ENCODE results near the gene ERFE. TPM values are rescaled to one million over a fixed set of nuclear protein-coding genes. Genes with fewer than 3 reads are reported as not detected.

The ERFE gene
- total RNA-seq, 1 donor from 2014 or later, result 0.41 TPM

DNA sequence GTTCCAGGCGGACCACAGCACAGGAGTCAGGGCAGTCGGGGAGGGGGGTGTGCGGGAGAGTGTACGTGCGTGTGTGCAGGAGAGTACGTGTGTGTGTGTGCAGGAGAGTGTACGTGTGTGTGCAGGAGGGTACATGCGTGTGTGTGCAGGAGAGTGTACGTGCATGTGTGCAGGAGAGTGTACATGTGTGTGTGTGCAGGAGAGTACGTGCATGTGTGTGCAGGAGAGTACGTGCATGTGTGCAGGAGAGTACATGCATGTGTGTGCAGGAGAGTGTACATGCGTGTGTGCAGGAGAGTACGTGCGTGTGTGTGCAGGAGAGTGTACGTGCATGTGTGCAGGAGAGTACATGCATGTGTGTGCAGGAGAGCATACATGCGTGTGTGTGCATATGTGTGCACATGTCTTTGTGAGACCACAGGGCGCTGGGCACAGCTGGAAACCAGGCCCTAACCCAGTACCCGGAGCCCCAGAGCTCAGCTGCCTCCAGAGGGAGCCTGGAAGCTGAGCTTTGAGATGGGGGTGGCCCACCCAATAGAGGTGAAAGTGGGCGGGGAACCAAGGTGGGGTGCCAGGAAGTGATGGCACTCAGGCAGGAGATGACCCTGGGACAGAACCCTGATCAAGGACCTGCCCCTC lies 34.2 kb upstream of the ERFE start:
- Mint-ChIP-seq H3K36me3 (ENCODE audit: low read depth, unreplicated experiment) (no peaks in the 10 kb centered on the region), H3K4me3 (ENCODE audit: unreplicated experiment) (peak overlapping the region; percentile 15), H3K27ac (ENCODE audit: unreplicated experiment) (no peak overlapping the region), H3K27me3 (ENCODE audit: unreplicated experiment) (peaks cover 8% of the 10 kb centered on the region), H3K4me1 (ENCODE audit: unreplicated experiment) (no peaks in the 10 kb centered on the region), H3K9me3 (ENCODE audit: unreplicated experiment) (no peaks in the 10 kb centered on the region)
- TF ChIP-seq, protein P1, sequence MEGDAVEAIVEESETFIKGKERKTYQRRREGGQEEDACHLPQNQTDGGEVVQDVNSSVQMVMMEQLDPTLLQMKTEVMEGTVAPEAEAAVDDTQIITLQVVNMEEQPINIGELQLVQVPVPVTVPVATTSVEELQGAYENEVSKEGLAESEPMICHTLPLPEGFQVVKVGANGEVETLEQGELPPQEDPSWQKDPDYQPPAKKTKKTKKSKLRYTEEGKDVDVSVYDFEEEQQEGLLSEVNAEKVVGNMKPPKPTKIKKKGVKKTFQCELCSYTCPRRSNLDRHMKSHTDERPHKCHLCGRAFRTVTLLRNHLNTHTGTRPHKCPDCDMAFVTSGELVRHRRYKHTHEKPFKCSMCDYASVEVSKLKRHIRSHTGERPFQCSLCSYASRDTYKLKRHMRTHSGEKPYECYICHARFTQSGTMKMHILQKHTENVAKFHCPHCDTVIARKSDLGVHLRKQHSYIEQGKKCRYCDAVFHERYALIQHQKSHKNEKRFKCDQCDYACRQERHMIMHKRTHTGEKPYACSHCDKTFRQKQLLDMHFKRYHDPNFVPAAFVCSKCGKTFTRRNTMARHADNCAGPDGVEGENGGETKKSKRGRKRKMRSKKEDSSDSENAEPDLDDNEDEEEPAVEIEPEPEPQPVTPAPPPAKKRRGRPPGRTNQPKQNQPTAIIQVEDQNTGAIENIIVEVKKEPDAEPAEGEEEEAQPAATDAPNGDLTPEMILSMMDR (IDR thresholded peaks at IDR 0.05; ENCODE audit: unreplicated experiment), result no peak
- DNase-seq (ENCODE audit: low spot score), result no peak

DNA sequence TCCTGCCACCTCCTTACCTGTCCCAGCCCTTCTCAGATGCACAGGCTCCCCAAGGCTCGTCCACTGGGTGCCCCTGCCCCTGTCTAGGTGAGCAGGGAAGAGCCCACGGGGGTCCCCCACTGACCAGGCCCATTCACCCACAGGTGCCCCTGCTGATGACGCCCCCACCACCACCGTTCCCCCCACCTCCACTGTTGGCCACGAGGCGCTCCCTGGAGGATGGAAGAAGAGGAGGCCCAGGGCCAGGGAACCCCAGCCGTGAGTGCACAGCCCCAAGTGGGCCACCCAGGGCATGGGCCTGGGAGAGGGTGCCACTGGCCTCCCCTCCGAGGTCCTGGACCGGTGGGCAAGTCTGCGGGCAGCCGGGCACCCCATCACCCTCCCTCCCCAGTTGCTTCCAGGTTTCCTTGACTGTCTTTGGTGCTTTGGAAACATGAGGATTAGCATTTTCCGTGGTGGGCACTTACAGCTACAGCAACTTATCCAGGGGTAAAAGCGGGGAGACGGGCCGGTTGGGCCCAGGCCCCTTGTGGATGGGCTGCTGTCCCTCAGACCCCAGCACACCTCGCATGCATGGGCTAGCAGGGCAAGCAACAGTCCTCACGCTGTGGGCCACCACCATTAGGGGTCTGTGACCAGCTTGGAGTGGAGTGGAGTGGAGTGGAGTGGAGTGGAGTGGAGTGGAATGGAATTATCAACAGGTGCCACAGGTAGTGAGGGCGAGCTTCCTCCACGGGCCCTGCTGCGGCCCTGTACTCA lies 33.5 kb upstream of the ERFE start:
- Mint-ChIP-seq H3K4me1 (ENCODE audit: unreplicated experiment) (no peaks in the 10 kb centered on the region), H3K27me3 (ENCODE audit: unreplicated experiment) (peaks cover 8% of the 10 kb centered on the region), H3K36me3 (ENCODE audit: low read depth, unreplicated experiment) (no peaks in the 10 kb centered on the region), H3K27ac (ENCODE audit: unreplicated experiment) (no peak overlapping the region), H3K9me3 (ENCODE audit: unreplicated experiment) (no peaks in the 10 kb centered on the region), H3K4me3 (ENCODE audit: unreplicated experiment) (no peak overlapping the region)
- TF ChIP-seq, protein P1 (IDR thresholded peaks at IDR 0.05; ENCODE audit: unreplicated experiment), result no peak
- DNase-seq (ENCODE audit: low spot score), result no peak

DNA sequence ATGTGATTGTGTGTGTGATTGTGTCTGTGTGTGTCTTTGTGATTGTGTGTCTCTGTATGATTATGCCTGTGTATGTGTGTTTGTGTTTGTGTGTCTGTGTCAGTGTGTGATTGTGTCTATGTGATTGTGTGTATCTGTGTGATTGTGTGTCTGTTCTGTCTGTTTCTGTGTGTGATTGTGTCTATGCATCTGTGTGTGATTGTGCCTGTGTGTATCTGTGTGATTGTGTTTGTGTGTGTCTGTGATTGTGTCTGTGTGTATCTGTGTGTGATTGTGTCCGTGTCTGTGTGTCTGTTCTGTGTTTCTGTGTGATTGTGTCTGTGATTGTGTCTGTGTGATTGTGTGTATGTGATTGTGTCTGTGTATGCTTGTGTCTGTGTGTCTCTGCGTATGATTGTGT lies 32.4 kb upstream of the ERFE start:
- H3K36me3 Mint-ChIP-seq (ENCODE audit: low read depth, unreplicated experiment), result no peaks in the 10 kb centered on the region
- H3K27ac Mint-ChIP-seq (ENCODE audit: unreplicated experiment), result no peak overlapping the region
- H3K9me3 Mint-ChIP-seq (ENCODE audit: unreplicated experiment), result no peaks in the 10 kb centered on the region
- TF ChIP-seq, protein P1 (IDR thresholded peaks at IDR 0.05; ENCODE audit: unreplicated experiment), result no peak
- H3K4me3 Mint-ChIP-seq (ENCODE audit: unreplicated experiment), result no peak overlapping the region
- DNase-seq (ENCODE audit: low spot score), result no peak
- H3K27me3 Mint-ChIP-seq (ENCODE audit: unreplicated experiment), result peaks cover 8% of the 10 kb centered on the region
- no peaks in the 10 kb centered on the region for H3K4me1 Mint-ChIP-seq (ENCODE audit: unreplicated experiment)

DNA sequence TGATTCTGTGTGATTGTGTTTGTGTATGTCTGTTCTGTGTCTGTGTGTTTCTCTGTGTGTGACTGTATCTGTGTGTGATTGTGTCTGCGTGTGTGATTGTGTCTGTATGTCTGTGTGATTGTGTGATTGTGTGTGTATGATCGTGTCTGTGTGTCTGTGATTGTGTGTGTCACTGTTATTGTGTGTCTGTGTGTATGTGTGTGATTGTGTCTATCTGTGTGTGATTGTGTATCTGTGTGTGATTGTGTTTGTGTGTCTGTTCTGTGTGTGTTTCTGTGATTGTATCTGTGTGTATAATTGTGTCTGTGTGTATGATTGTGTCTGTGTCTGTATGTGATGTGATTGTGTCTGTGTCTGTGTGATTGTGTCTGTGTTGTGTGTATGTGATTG lies 32.0 kb upstream of the ERFE start:
- TF ChIP-seq, protein P1 (IDR thresholded peaks at IDR 0.05; ENCODE audit: unreplicated experiment), result no peak
- H3K4me1 Mint-ChIP-seq (ENCODE audit: unreplicated experiment), result no peaks in the 10 kb centered on the region
- H3K9me3 Mint-ChIP-seq (ENCODE audit: unreplicated experiment), result no peaks in the 10 kb centered on the region
- no peak overlapping the region for H3K27ac Mint-ChIP-seq (ENCODE audit: unreplicated experiment)
- peaks cover 8% of the 10 kb centered on the region for H3K27me3 Mint-ChIP-seq (ENCODE audit: unreplicated experiment)
- no peaks in the 10 kb centered on the region for H3K36me3 Mint-ChIP-seq (ENCODE audit: low read depth, unreplicated experiment)
- DNase-seq (ENCODE audit: low spot score), result no peak
- H3K4me3 Mint-ChIP-seq (ENCODE audit: unreplicated experiment), result no peak overlapping the region
